Activated T-helper 2 cell treated with anti-CD3 and anti-CD28 coated beads, Interferon-gamma antibody, Interleukin-2, Interleukin-4, amounts not matched to agents 10 μg/mL and 5 μg/mL and 100 μg/mL, durations not matched to agents 14 hours and 24 hours and 36 hours (primary cell): ENCODE results near the gene PIGL. TPM values are rescaled to one million over a fixed set of nuclear protein-coding genes. Genes with fewer than 3 reads are reported as not detected.
"Not testable (repeated sequence)": the region's sequence is repeated elsewhere in the genome, so short reads cannot be mapped to it uniquely, and the experiment has no call there.

ENCODE experiments used
- DNase-seq: peaks from one replicate; pipeline ENCODE4 v3.0.0; 2021; ENCODE audit warnings: low spot score
- H3K27ac Mint-ChIP-seq: one replicate; pipeline ENCODE4 v1.8.0; 2021; ENCODE audit warnings: mixed read lengths
- H3K27me3 Mint-ChIP-seq: one replicate; pipeline ENCODE4 v1.8.0; 2021; ENCODE audit warnings: low read depth, mixed read lengths
- H3K36me3 Mint-ChIP-seq: one replicate; pipeline ENCODE4 v1.8.0; 2021; ENCODE audit warnings: low read depth, mixed read lengths
- H3K4me1 Mint-ChIP-seq: one replicate; pipeline ENCODE4 v1.8.0; 2021; ENCODE audit warnings: low read depth, mixed read lengths
- H3K4me3 Mint-ChIP-seq: one replicate; pipeline ENCODE4 v1.8.0; 2021; ENCODE audit warnings: low read depth, mild to moderate bottlenecking, moderate library complexity, mixed read lengths
- H3K9me3 Mint-ChIP-seq: one replicate; pipeline ENCODE4 v1.8.0; 2021; ENCODE audit warnings: mixed read lengths
- intact Hi-C: fragments of 100-400 bp; cut with micrococcal nuclease; formaldehyde crosslinking; loops from one replicate; pipeline ENCODE4 v1.15.1; 2023
- total RNA-seq: library from RNA; stranded (reverse); gene quantifications from 2 replicates; pipeline ENCODE4 v1.2.3, GENCODE V29; 2022

The PIGL gene
- total RNA-seq, 1 donor from 2014 or later, result 40.6 TPM

DNA sequence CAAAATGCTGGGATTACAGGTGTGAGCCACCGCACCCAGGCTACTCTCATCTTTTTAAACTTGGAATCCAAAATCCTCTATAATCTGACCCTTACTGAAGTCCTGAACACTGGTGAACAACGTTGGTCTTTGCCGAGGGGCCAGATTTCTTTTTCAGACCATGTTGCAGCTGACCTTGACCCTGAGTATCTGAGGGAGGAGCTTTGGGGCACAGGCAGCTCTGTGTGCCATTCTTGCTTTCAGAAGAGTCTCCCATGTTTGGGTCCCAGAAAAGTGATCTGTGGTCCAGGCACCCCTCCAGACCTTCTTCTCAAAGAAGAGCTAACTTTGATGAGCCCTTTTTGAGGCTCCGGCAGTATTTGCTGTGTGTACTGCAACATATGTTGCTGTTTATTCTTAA, 85.8 kb downstream of the PIGL start:
- no peak overlapping the region for H3K27ac Mint-ChIP-seq
- no peaks in the 10 kb centered on the region for H3K9me3 Mint-ChIP-seq
- H3K4me1 Mint-ChIP-seq, result peaks cover 1% of the 10 kb centered on the region
- DNase-seq, result no peak
- no peaks in the 10 kb centered on the region for H3K27me3 Mint-ChIP-seq
- H3K4me3 Mint-ChIP-seq, result no peak overlapping the region
- intact Hi-C loops, result no loop called here
- H3K36me3 Mint-ChIP-seq, result peaks cover 12% of the 10 kb centered on the region

DNA sequence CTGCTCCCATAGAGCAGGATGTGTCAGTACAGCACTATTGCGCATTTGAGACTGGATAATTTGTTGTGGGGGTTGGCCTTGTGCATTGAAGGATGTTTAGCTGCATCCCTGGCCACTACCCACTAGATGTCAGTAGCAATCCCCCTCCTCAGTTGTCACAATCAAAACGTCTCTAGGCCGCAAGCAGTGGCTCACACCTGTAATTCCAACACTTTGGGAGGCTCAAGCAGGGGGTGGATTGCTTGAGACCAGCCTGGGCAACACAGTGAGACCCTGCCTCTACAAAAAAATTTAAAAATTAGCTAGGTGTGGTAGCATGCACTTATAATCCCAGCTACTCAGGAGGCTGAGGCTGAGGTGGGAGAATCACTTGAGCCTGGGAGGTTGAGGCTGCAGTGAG, 87.8 kb downstream of the PIGL start:
- Mint-ChIP-seq H3K27ac (no peak overlapping the region), H3K4me1 (peaks cover 1% of the 10 kb centered on the region), H3K4me3 (no peak overlapping the region), H3K27me3 (no peaks in the 10 kb centered on the region), H3K9me3 (no peaks in the 10 kb centered on the region), H3K36me3 (peaks cover 12% of the 10 kb centered on the region)
- no peak for DNase-seq
- intact Hi-C loops, result no loop called here

GRCh38 chr17:16306211-16306610, 89.2 kb downstream of the PIGL start:
- H3K9me3 Mint-ChIP-seq, result no peaks in the 10 kb centered on the region
- H3K27ac Mint-ChIP-seq, result no peak overlapping the region
- no peak for DNase-seq
- intact Hi-C loops, result no loop called here
- H3K27me3 Mint-ChIP-seq, result no peaks in the 10 kb centered on the region
- H3K4me3 Mint-ChIP-seq, result no peak overlapping the region
- H3K4me1 Mint-ChIP-seq, result peaks cover 3% of the 10 kb centered on the region
- peaks cover 14% of the 10 kb centered on the region for H3K36me3 Mint-ChIP-seq

DNA sequence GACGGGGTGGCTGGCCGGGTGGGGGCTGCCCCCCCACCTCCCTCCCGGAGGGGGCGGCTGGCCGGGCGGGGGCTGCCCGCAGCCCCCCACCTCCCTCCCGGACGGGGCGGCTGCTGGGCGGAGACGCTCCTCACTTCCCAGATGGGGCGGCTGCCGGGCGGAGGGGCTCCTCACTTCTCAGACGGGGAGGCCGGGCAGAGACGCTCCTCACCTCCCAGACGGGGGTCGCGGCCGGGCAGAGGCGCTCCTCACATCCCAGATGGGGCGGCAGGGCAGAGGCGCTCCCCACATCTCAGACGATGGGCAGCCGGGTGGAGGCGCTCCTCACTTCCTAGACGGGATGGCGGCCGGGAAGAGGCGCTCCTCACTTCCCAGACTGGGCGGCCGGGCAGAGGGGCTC, 95.1 kb downstream of the PIGL start:
- H3K27me3 Mint-ChIP-seq, intact Hi-C loops, H3K4me3 Mint-ChIP-seq, H3K27ac Mint-ChIP-seq, DNase-seq, H3K9me3 Mint-ChIP-seq, H3K4me1 Mint-ChIP-seq: not testable (repeated sequence)
- peaks cover 14% of the 10 kb centered on the region for H3K36me3 Mint-ChIP-seq

- intact Hi-C loops, result no loop called here
- Mint-ChIP-seq H3K27me3 (no peaks in the 10 kb centered on the region), H3K4me3 (no peak overlapping the region), H3K27ac (no peak overlapping the region), H3K36me3 (peaks cover 15% of the 10 kb centered on the region), H3K9me3 (no peaks in the 10 kb centered on the region), H3K4me1 (peaks cover 5% of the 10 kb centered on the region)
- no peak for DNase-seq
Measured at GRCh38 chr17:16313139-16314090, 96.4 kb downstream of the PIGL start.

- intact Hi-C loops, result no loop called here
- Mint-ChIP-seq H3K27me3 (no peaks in the 10 kb centered on the region), H3K9me3 (no peaks in the 10 kb centered on the region), H3K4me1 (peaks cover 5% of the 10 kb centered on the region), H3K27ac (no peak overlapping the region), H3K36me3 (peaks cover 15% of the 10 kb centered on the region), H3K4me3 (no peak overlapping the region)
- DNase-seq, result no peak
Measured at GRCh38 chr17:16314189-16314588, 97.2 kb downstream of the PIGL start.

GRCh38 chr17:16314859-16315258, 97.8 kb downstream of the PIGL start:
- peaks cover 5% of the 10 kb centered on the region for H3K4me1 Mint-ChIP-seq
- no peak overlapping the region for H3K27ac Mint-ChIP-seq
- intact Hi-C loops, result no loop called here
- H3K4me3 Mint-ChIP-seq, result no peak overlapping the region
- DNase-seq, result no peak
- H3K9me3 Mint-ChIP-seq, result no peaks in the 10 kb centered on the region
- H3K36me3 Mint-ChIP-seq, result peaks cover 15% of the 10 kb centered on the region
- no peaks in the 10 kb centered on the region for H3K27me3 Mint-ChIP-seq

GRCh38 chr17:16319969-16320368, 103.0 kb downstream of the PIGL start:
- no peaks in the 10 kb centered on the region for H3K27me3 Mint-ChIP-seq
- H3K4me3 Mint-ChIP-seq, result no peak overlapping the region
- H3K4me1 Mint-ChIP-seq, result no peaks in the 10 kb centered on the region
- no peak for DNase-seq
- H3K36me3 Mint-ChIP-seq, result peaks cover 13% of the 10 kb centered on the region
- H3K9me3 Mint-ChIP-seq, result no peaks in the 10 kb centered on the region
- intact Hi-C loops, result no loop called here
- no peak overlapping the region for H3K27ac Mint-ChIP-seq

GRCh38 chr17:16322636-16323035, 105.6 kb downstream of the PIGL start:
- intact Hi-C loops, result no loop called here
- DNase-seq, result no peak
- Mint-ChIP-seq H3K9me3 (no peaks in the 10 kb centered on the region), H3K36me3 (peaks cover 9% of the 10 kb centered on the region), H3K27ac (no peak overlapping the region), H3K4me1 (no peaks in the 10 kb centered on the region), H3K4me3 (no peak overlapping the region), H3K27me3 (no peaks in the 10 kb centered on the region)

- peaks cover 7% of the 10 kb centered on the region for H3K36me3 Mint-ChIP-seq
- DNase-seq, result no peak
- H3K27ac Mint-ChIP-seq, result no peak overlapping the region
- no peak overlapping the region for H3K4me3 Mint-ChIP-seq
- no peaks in the 10 kb centered on the region for H3K27me3 Mint-ChIP-seq
- no peaks in the 10 kb centered on the region for H3K9me3 Mint-ChIP-seq
- no peaks in the 10 kb centered on the region for H3K4me1 Mint-ChIP-seq
- intact Hi-C loops, result no loop called here
Measured at GRCh38 chr17:16325964-16326363, 109.0 kb downstream of the PIGL start.

DNA sequence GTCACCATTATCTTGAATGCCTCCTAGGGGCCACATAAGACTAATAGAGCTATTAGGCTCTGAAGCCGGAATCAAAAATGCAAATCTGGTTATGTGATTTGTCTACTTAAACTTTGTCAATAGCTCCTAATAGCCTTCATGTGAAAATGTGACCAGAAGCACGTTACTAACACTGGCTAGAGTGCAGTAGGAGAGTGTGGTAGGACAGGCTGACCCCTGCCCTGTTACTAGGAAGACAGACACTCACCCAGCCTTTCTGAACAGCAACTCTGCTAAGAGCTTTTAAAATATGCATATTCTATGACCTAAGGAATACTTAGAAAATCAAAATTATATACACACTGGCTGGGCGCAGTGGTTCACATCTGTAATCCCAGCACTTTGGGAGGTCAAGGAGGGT, 110.0 kb downstream of the PIGL start:
- intact Hi-C loops, result no loop called here
- Mint-ChIP-seq H3K9me3 (no peaks in the 10 kb centered on the region), H3K4me3 (no peak overlapping the region), H3K27me3 (no peaks in the 10 kb centered on the region), H3K36me3 (peaks cover 7% of the 10 kb centered on the region), H3K4me1 (no peaks in the 10 kb centered on the region), H3K27ac (no peak overlapping the region)
- DNase-seq, result no peak

DNA sequence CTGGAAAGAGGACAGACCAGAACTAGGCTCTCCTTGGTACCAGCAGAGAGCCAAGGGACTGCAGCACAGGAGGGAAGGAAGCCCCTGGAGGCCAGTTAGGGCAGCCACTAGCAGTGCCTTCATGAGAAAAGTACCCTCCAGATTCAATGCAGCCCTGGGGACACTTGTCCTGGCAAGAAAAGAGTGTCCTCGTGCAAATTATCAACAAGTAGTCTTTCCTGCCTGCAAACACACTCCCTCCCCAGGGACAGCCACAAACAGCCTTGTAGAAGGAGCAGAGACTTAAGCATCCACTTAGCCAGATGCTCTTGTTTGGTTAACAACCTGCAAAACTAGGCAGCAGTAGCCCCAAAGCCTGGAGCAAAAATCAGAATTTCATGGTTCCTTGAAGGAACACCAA, 112.0 kb downstream of the PIGL start:
- H3K27ac Mint-ChIP-seq, result no peak overlapping the region
- H3K36me3 Mint-ChIP-seq, result peaks cover 4% of the 10 kb centered on the region
- intact Hi-C loops, result no loop called here
- no peaks in the 10 kb centered on the region for H3K9me3 Mint-ChIP-seq
- DNase-seq, result no peak
- no peaks in the 10 kb centered on the region for H3K27me3 Mint-ChIP-seq
- H3K4me3 Mint-ChIP-seq, result no peak overlapping the region
- H3K4me1 Mint-ChIP-seq, result no peaks in the 10 kb centered on the region

DNA sequence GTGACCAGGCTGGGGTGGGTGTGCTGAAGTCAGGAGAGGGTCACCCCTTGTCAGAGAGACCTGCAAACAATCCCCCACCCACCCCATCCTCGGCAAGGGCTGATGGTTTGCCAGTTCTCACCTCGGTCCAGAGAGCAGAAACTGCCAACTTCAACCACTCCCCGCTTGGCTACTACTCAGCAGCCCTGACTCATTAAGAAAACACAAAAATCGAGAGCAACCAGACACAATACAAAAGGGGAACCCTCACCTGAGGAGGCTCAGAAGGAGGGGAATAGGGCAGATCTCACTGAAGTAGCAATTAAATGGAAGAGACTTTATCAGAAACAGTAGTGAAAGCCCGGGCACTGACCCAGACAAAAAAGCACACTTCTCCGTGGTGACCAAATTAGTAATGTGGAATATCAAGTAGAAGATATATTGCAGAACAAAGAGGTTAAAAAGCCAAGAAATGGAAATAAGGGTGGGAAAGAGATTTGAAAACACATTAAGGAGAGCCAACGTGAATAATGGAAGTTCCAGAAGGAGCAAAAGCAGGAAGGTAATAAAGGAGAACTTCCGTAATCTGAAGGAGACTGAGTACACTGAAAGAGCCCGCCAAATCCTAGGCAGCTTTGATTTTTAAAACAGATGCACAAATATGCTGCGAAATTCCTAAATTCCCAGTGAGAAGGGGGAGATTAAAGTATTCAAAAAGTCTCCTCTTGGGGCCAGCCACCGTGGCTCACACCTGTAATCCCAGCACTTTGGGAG, 112.7 kb downstream of the PIGL start:
- DNase-seq, result no peak
- Mint-ChIP-seq H3K9me3 (no peaks in the 10 kb centered on the region), H3K27ac (no peak overlapping the region), H3K4me3 (no peak overlapping the region), H3K36me3 (peaks cover 4% of the 10 kb centered on the region), H3K27me3 (no peaks in the 10 kb centered on the region), H3K4me1 (no peaks in the 10 kb centered on the region)
- intact Hi-C loops, result no loop called here
